Measurements from ENCODE around the gene SPO11.

- TF ChIP-seq CTCF (IDR thresholded peaks at IDR 0.05): no peak
- no peak for TF ChIP-seq POLR2A (IDR thresholded peaks at IDR 0.05)
Measured at GRCh38 chr20:57283860-57284259, 45.7 kb upstream of the SPO11 start.
